OCI-LY3 (cell line): ENCODE data around the gene PPARGC1A.

Experiments
- H2AFZ ChIP-seq: fragments of 200-600, 300-600 bp; shearing (Covaris generic); 2 replicates; pipeline ENCODE4 v1.6.0; 2014; ENCODE audit warnings: antibody characterized with exemption, low read depth, low read length
- H3K27ac ChIP-seq: fragments of 200-600, 300-600 bp; sonication (generic); 2 replicates; pipeline ENCODE4 v1.5.1; 2014; ENCODE audit warnings: mild to moderate bottlenecking, low read length, moderate library complexity, mixed read lengths
- H3K27me3 ChIP-seq: fragments of 200-600, 300-600 bp; sonication (generic); 2 replicates; pipeline ENCODE4 v1.6.1; 2014; ENCODE audit warnings: low read depth, low read length, mixed read lengths
- H3K36me3 ChIP-seq: fragments of 200-600, 300-600 bp; sonication (generic); replicated peaks from 2 replicates; pipeline ENCODE3; 2014; ENCODE audit warnings: low read depth, low read length, mixed read lengths
- H3K4me1 ChIP-seq: fragments of 300-600, 200-600 bp; sonication (generic); 2 replicates; pipeline ENCODE4 v1.6.1; 2014; ENCODE audit warnings: low read length, mixed read lengths
- H3K4me2 ChIP-seq: fragments of 200-600, 300-600 bp; sonication (generic); 2 replicates; pipeline ENCODE4 v1.6.1; 2014; ENCODE audit warnings: low read length, mixed read lengths
- H3K4me3 ChIP-seq: fragments of 300-600, 200-600 bp; sonication (generic); 2 replicates; pipeline ENCODE4 v1.5.1; 2014; ENCODE audit warnings: antibody characterized with exemption, mild to moderate bottlenecking, low read length, moderate library complexity
- H3K79me2 ChIP-seq: fragments of 300-600, 200-600 bp; shearing (Covaris generic); 2 replicates; pipeline ENCODE4 v1.6.1; 2014; ENCODE audit warnings: mild to moderate bottlenecking, low read length, mixed read lengths
- H3K9ac ChIP-seq: fragments of 300-600, 200-600 bp; shearing (Covaris generic); 2 replicates; pipeline ENCODE4 v1.6.0; 2014; ENCODE audit warnings: mild to moderate bottlenecking, low read length, moderate library complexity
- H3K9me3 ChIP-seq: fragments of 200-600, 300-600 bp; shearing (Covaris generic); 2 replicates; pipeline ENCODE4 v1.6.1; 2014; ENCODE audit warnings: low read length, mixed read lengths; ENCODE audit not compliant: insufficient read depth
- H4K20me1 ChIP-seq: fragments of 200-600, 300-600 bp; sonication (generic); 2 replicates; pipeline ENCODE4 v1.6.1; 2016; ENCODE audit warnings: low read length, mixed read lengths; ENCODE audit not compliant: insufficient read depth
- CTCF ChIP-seq: fragments of 200-600, 300-600 bp; sonication (generic); IDR thresholded peaks from 2 replicates; pipeline ENCODE4 v1.5.1; 2014; ENCODE audit warnings: antibody characterized with exemption, low read length, low read depth
- EZH2phosphoT487 ChIP-seq: fragments of 200-600 bp; shearing (Covaris generic); IDR thresholded peaks from 2 replicates; pipeline ENCODE4 v1.6.1; 2018; ENCODE audit warnings: antibody characterized with exemption, mixed run types, low read depth

The PPARGC1A gene

GRCh38 chr4:23934223-23934622 is 44.4 kb upstream of the PPARGC1A start:
- Histone ChIP-seq H3K27me3 (no peaks in the 10 kb centered on the region), H3K4me3 (no peak overlapping the region), H4K20me1 (no peaks in the 10 kb centered on the region), H3K9ac (no peak overlapping the region), H3K79me2 (no peaks in the 10 kb centered on the region), H3K36me3 (no peaks in the 10 kb centered on the region), H2AFZ (no peak overlapping the region), H3K27ac (no peak overlapping the region), H3K4me2 (no peak overlapping the region), H3K9me3 (no peaks in the 10 kb centered on the region), H3K4me1 (no peaks in the 10 kb centered on the region)
- TF ChIP-seq CTCF, result no peak
- no peak for TF ChIP-seq EZH2phosphoT487

- H3K27me3 ChIP-seq, result no peaks in the 10 kb centered on the region
- H3K4me2 ChIP-seq, result no peak overlapping the region
- no peaks in the 10 kb centered on the region for H3K4me1 ChIP-seq
- H4K20me1 ChIP-seq, result no peaks in the 10 kb centered on the region
- TF ChIP-seq CTCF, result no peak
- TF ChIP-seq EZH2phosphoT487, result no peak
- H3K4me3 ChIP-seq, result no peak overlapping the region
- H3K27ac ChIP-seq, result no peak overlapping the region
- no peak overlapping the region for H2AFZ ChIP-seq
- no peaks in the 10 kb centered on the region for H3K9me3 ChIP-seq
- H3K9ac ChIP-seq, result no peak overlapping the region
- H3K79me2 ChIP-seq, result no peaks in the 10 kb centered on the region
- no peaks in the 10 kb centered on the region for H3K36me3 ChIP-seq
Measured at GRCh38 chr4:23932901-23933308, 43.1 kb upstream of the PPARGC1A start.

GRCh38 chr4:23932186-23932585 is 42.3 kb upstream of the PPARGC1A start:
- Histone ChIP-seq H3K9ac (no peak overlapping the region), H3K4me2 (no peak overlapping the region), H3K9me3 (no peaks in the 10 kb centered on the region), H4K20me1 (no peaks in the 10 kb centered on the region), H3K4me1 (no peaks in the 10 kb centered on the region), H3K27me3 (no peaks in the 10 kb centered on the region), H3K36me3 (no peaks in the 10 kb centered on the region), H3K79me2 (no peaks in the 10 kb centered on the region), H3K4me3 (no peak overlapping the region), H2AFZ (no peak overlapping the region), H3K27ac (no peak overlapping the region)
- TF ChIP-seq CTCF (no peak), EZH2phosphoT487 (no peak)

GRCh38 chr4:23931489-23931830 is 41.6 kb upstream of the PPARGC1A start:
- Histone ChIP-seq H4K20me1 (no peaks in the 10 kb centered on the region), H2AFZ (no peak overlapping the region), H3K4me3 (no peak overlapping the region), H3K9ac (no peak overlapping the region), H3K79me2 (no peaks in the 10 kb centered on the region), H3K4me2 (no peak overlapping the region), H3K27me3 (no peaks in the 10 kb centered on the region), H3K27ac (no peak overlapping the region), H3K4me1 (no peaks in the 10 kb centered on the region), H3K36me3 (no peaks in the 10 kb centered on the region), H3K9me3 (no peaks in the 10 kb centered on the region)
- TF ChIP-seq EZH2phosphoT487 (no peak), CTCF (no peak)
